GM18511 (cell line): ENCODE results near the gene FIZ1.
A peak's percentile ranks its signal among the peaks of the same experiment; 100 is the strongest.

ENCODE experiments used
- ATAC-seq: cut with Tn5 transposase; IDR thresholded peaks from one replicate; pipeline ENCODE4 v1.9.1; 2021; ENCODE audit warnings: mild to moderate bottlenecking, moderate library complexity; ENCODE audit not compliant: unreplicated experiment

FIZ1 gene

GRCh38 chr19:55614711-55615542 is 15.6 kb upstream of the FIZ1 start:
- ATAC-seq, result no peak

GRCh38 chr19:55613930-55614710 is 14.8 kb upstream of the FIZ1 start:
- ATAC-seq, result no peak

GRCh38 chr19:55613396-55613795 is 14.1 kb upstream of the FIZ1 start:
- no peak for ATAC-seq

- no peak for ATAC-seq
Observed at GRCh38 chr19:55611983-55612645, 12.8 kb upstream of the FIZ1 start.

GRCh38 chr19:55611300-55611982 is 12.1 kb upstream of the FIZ1 start:
- ATAC-seq, result no peak

GRCh38 chr19:55609326-55609725 is 10.0 kb upstream of the FIZ1 start:
- no peak for ATAC-seq

GRCh38 chr19:55606817-55607216 is 7.5 kb upstream of the FIZ1 start:
- ATAC-seq, result no peak

- no peak for ATAC-seq
Observed at GRCh38 chr19:55606471-55606787, 7.1 kb upstream of the FIZ1 start.

GRCh38 chr19:55605637-55606470 is 6.5 kb upstream of the FIZ1 start, which contains the start of gene ZNF865:
Gene ZNF865, plus strand, starts transcription at chr19:55605647. Its CDS starts 7,972 bp downstream, at chr19:55613619.
- peak; percentile 41 for ATAC-seq

GRCh38 chr19:55605207-55605636 is 5.9 kb upstream of the FIZ1 start:
- peak; percentile 80 for ATAC-seq

- ATAC-seq, result no peak
Observed at GRCh38 chr19:55603581-55604292, 4.4 kb upstream of the FIZ1 start.

GRCh38 chr19:55603115-55603514 is 3.8 kb upstream of the FIZ1 start:
- no peak for ATAC-seq

GRCh38 chr19:55602104-55603001 is 3.0 kb upstream of the FIZ1 start:
- no peak for ATAC-seq

GRCh38 chr19:55601084-55601483 is 1.8 kb upstream of the FIZ1 start:
- ATAC-seq, result no peak

GRCh38 chr19:55600662-55601028 is 1.3 kb upstream of the FIZ1 start:
- ATAC-seq, result no peak

GRCh38 chr19:55599842-55600661 is 735 bp upstream of the FIZ1 start, which contains the start of gene ZNF524:
Gene ZNF524, plus strand, starts transcription at chr19:55600288. Its CDS starts 1,825 bp downstream, at chr19:55602113.
- ATAC-seq, result peak; percentile 53

GRCh38 chr19:55598719-55599467 is 424 bp downstream of the FIZ1 start:
- ATAC-seq, result peak; percentile 58
